Measurements from ENCODE around the gene SLX9. TPM values are rescaled to one million over a fixed set of nuclear protein-coding genes. Genes with fewer than 3 reads are reported as not detected.

SLX9 gene
- total RNA-seq, 1 experiment from 2014 or later, result 74.3 TPM

GRCh38 chr21:44988607-44989536 lies 49.0 kb downstream of the SLX9 start:
- Histone ChIP-seq H3K4me2 (ENCODE audit: insufficient read depth, insufficient read length, low read length) (no peak overlapping the region), H2AFZ (ENCODE audit: low read length) (no peak overlapping the region), H4K8ac (replicated peaks; ENCODE audit: insufficient read length, low read depth, low read length) (no peak overlapping the region), H3K79me1 (ENCODE audit: insufficient read depth, low read depth, low read length, poor library complexity, severe bottlenecking) (no peaks in the 10 kb centered on the region), H2BK20ac (ENCODE audit: low read depth, low read length, poor library complexity, severe bottlenecking) (no peak overlapping the region), H3K9ac (ENCODE audit: extremely low read depth, insufficient read length, low read length) (no peak overlapping the region), H2BK12ac (ENCODE audit: insufficient read length, low read depth, low read length) (no peak overlapping the region), H4K5ac (ENCODE audit: insufficient read length, low read depth, low read length) (no peak overlapping the region), H3K56ac (ENCODE audit: insufficient read length, low read depth, low read length) (no peak overlapping the region), H2BK120ac (ENCODE audit: low read depth, low read length, poor library complexity, severe bottlenecking) (no peak overlapping the region), H2BK15ac (ENCODE audit: low read depth, low read length) (no peak overlapping the region), H4K20me1 (ENCODE audit: control insufficient read depth, insufficient read depth, insufficient read length) (no peaks in the 10 kb centered on the region), H3K4ac (ENCODE audit: low read depth, low read length) (no peak overlapping the region), H3K23me2 (ENCODE audit: insufficient read length, low read depth, low read length, poor library complexity, severe bottlenecking) (no peaks in the 10 kb centered on the region), H3K79me2 (ENCODE audit: insufficient read depth, low read length) (no peaks in the 10 kb centered on the region), H3K27ac (ENCODE audit: insufficient read length, low read depth, low read length) (no peak overlapping the region), H3K9me3 (ENCODE audit: control insufficient read depth, low read depth, low read length) (no peaks in the 10 kb centered on the region), H2BK5ac (ENCODE audit: insufficient read length, low read length) (no peak overlapping the region), H4K91ac (ENCODE audit: insufficient read length, low read depth, low read length) (no peak overlapping the region), H3K27me3 (ENCODE audit: insufficient read depth, low read length) (no peaks in the 10 kb centered on the region), H3K18ac (ENCODE audit: insufficient read length, low read depth, low read length) (no peak overlapping the region), H3K23ac (ENCODE audit: insufficient read length, low read depth, low read length) (no peak overlapping the region), H2AK5ac (ENCODE audit: insufficient read length, low read length) (no peak overlapping the region), H3K4me1 (ENCODE audit: insufficient read depth, low read length) (no peaks in the 10 kb centered on the region), H3T11ph (ENCODE audit: low read length) (no peak overlapping the region), H3K14ac (ENCODE audit: insufficient read depth, low read length) (no peak overlapping the region)
- Mint-ChIP-seq H3K4me1 (no peaks in the 10 kb centered on the region), H3K27ac (no peak overlapping the region), H3K4me3 (no peak overlapping the region), H3K9me3 (no peaks in the 10 kb centered on the region), H3K27me3 (ENCODE audit: low read depth) (no peaks in the 10 kb centered on the region; the same call in 1 of the 2 replicates), H3K36me3 (ENCODE audit: insufficient read depth in 1 of 3, low read depth in 3 of 3) (no peaks in the 10 kb centered on the region; a peak in 1 of 7 replicates)
- no peak for DNase-seq
- no peak for TF ChIP-seq CTCF (conservative IDR thresholded peaks at IDR 0.05)
- no CpG with 5 or more reads among the region's 20 CpGs for WGBS (ENCODE audit: extremely low coverage, insufficient read length, low lambda C conversion rate)
